NCI-H1048 (cell line): ENCODE data around the gene IL17RD.
"Not testable (repeated sequence)": the region's sequence is repeated elsewhere in the genome, so short reads cannot be mapped to it uniquely, and the experiment has no call there.

ENCODE experiments used
- DNase-seq: peaks from one replicate; lab custom pipeline; 2025; lab: John Stamatoyannopoulos, UW

Gene IL17RD

GRCh38 chr3:57093489-57093888 is 71.7 kb downstream of the IL17RD start:
- DNase-seq: no peak

GRCh38 chr3:57091521-57092273 is 73.5 kb downstream of the IL17RD start:
- no peak for DNase-seq

- no peak for DNase-seq
Observed at GRCh38 chr3:57089043-57089442, 76.1 kb downstream of the IL17RD start.

- no peak for DNase-seq
Observed at GRCh38 chr3:57088503-57088902, 76.7 kb downstream of the IL17RD start.

- no peak for DNase-seq
Observed at GRCh38 chr3:57087361-57088092, 77.6 kb downstream of the IL17RD start.

GRCh38 chr3:57086201-57086600 is 79.0 kb downstream of the IL17RD start:
- no peak for DNase-seq

- no peak for DNase-seq
Observed at GRCh38 chr3:57085211-57085610, 79.9 kb downstream of the IL17RD start.

GRCh38 chr3:57083266-57083995 is 81.7 kb downstream of the IL17RD start:
- DNase-seq: not testable (repeated sequence)

- no peak for DNase-seq
Observed at GRCh38 chr3:57082481-57082880, 82.7 kb downstream of the IL17RD start.

- no peak for DNase-seq
Observed at GRCh38 chr3:57081173-57081572, 84.0 kb downstream of the IL17RD start.

GRCh38 chr3:57080171-57080570 is 85.0 kb downstream of the IL17RD start:
- DNase-seq: no peak

GRCh38 chr3:57079474-57079831 is 85.7 kb downstream of the IL17RD start:
- DNase-seq: no peak

- peak; percentile 17 for DNase-seq
Observed at GRCh38 chr3:57078635-57079473, 86.3 kb downstream of the IL17RD start.

GRCh38 chr3:57078344-57078634 is 86.9 kb downstream of the IL17RD start:
- DNase-seq: no peak

GRCh38 chr3:57077630-57078343 is 87.4 kb downstream of the IL17RD start:
- DNase-seq: no peak

- no peak for DNase-seq
Observed at GRCh38 chr3:57076422-57076951, 88.7 kb downstream of the IL17RD start.

GRCh38 chr3:57074135-57074534 is 91.0 kb downstream of the IL17RD start:
- DNase-seq: no peak

GRCh38 chr3:57073628-57074027 is 91.5 kb downstream of the IL17RD start:
- DNase-seq: no peak

- no peak for DNase-seq
Observed at GRCh38 chr3:57069503-57069902, 95.7 kb downstream of the IL17RD start.

GRCh38 chr3:57068437-57069089 is 96.6 kb downstream of the IL17RD start:
- no peak for DNase-seq

GRCh38 chr3:57066471-57066870 is 98.7 kb downstream of the IL17RD start:
- DNase-seq: no peak
